GM11168 (cell line): Measurements from ENCODE around the gene TLE4.

ENCODE experiments used
- in situ Hi-C: fragments of 300-500 bp; cut with MboI; formaldehyde crosslinking; loops from one replicate; pipeline ENCODE4 v1.12.0; 2022; ENCODE audit warnings: low sequenced_read_pairs; ENCODE audit not compliant: unreplicated experiment

TLE4 gene

DNA sequence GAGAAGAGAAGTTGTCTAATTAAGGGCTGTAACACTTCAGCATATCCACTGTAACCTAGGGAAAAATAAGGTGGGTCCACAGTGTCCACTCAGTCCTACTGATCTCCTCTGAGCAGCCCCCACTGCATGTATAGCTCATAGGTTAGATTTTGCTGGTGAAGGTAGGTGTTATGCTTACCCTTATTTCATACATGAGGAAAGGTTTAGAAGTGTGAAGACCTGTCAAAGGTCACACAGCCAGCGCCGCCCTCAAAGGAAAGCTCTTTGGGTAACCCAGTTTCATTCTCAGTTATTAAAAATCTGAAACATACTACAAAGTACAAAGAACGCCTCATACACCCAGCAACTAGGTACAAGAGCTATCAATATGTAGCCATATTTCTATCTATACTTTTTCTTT, 87.2 kb downstream of the TLE4 start:
- in situ Hi-C loops: no loop called here

DNA sequence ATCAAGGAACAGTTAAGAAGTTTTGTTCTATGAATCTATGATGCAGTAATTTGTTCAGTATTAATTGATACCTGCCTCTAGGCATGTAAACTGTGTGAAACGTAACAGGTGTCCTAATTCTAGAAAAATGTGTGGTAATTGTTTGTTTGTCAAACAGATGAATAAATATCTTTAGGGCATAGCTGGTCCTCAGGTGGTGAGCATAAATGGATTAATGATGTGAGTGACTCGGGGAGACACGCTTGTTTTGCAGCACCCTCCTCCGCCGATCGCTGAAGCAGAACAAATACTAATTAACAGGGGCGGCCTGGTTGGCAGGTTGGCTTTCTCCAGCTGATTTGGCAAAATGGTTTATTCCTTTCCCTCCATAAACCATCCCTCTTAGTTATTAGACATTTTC, 88.8 kb downstream of the TLE4 start:
- in situ Hi-C loops: no loop called here

DNA sequence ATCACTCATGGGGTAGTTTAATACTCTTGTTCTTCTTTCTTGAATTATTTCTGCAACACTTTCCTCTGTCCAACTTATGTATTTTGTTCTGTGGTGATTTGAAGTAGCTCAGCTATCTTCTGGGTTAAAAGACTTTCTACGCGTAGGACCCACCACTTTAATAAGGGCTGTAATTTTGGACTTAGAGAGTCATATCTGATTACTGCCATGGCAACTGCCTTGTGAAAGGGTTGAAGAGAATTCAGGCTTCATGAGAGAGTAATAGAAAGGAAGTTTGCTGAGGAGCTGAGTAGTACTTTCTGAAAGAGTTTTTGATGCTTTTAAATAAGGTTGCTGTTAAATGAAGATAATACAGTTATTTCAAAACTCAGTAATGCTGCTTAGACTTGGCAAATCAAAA, 89.5 kb downstream of the TLE4 start:
- in situ Hi-C loops: no loop called here

DNA sequence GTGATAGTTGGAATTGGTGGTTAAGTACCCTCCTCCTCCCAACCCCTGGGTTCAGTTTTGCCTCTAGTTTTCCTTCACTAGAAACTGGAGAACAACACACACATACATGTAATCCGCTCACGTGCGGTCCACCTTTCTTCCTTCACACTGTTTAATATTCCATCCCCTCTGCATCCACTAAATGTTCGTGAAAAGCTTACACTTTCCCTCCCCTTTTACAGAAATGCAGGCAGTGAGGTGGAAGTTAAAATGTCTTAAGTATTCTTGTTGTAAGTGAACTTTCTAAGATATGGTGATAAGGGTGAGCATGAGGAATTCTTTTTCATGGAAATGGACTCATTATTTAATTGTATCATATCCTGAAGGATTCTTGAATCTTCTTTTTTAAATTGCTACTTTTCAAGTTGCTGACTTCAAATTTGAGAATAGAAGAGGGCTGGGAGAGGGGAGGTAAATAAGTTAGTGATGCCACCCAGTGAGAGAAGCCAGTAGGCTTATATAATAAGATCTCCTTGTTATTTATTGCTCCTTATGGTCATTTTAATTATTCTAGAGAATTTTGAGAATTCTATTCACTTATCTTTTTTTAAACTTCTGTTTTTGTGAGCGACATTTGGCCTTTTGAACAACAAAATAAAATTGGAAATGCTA, 90.2 kb downstream of the TLE4 start:
- in situ Hi-C loops: no loop called here

DNA sequence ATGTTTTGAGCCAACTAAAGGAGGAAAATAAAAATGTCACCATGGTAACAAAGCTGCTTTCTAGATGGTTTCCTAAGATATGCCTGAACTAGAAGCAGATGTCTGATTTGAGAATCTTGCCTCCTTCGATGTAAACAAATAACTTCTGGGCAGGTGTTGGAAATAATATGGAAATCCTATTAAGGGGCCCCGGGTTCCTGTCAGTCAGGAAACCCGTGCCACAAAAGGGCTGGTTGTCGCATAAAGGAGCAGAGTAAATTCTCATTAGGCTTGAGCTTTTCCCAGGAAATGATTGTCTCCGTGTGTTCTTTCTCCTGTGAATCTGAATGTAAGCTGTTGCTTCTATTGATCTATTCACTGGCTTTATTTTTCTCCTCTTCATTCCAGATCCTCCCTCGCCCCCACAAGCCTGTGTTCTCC, 90.8 kb downstream of the TLE4 start:
- in situ Hi-C loops: no loop called here

DNA sequence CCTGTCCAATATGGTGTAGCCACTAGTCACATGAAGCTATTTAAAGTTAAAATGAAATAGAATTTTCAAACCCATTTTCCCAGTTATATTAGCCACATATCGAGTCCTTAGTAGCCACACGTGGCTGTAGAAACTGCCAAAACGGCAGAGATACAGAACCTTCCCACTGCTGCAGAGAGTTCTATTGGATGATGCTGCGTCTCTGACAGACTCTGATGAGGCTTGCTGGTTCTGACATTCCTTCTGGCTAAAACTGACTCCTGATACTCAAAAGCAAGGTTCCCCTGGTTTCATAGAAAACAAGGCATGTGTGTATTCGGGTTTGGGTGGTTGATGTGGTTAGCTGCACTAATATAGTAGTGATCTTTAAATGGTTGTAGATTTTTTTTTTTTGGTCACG, 91.5 kb downstream of the TLE4 start:
- in situ Hi-C loops: no loop called here

DNA sequence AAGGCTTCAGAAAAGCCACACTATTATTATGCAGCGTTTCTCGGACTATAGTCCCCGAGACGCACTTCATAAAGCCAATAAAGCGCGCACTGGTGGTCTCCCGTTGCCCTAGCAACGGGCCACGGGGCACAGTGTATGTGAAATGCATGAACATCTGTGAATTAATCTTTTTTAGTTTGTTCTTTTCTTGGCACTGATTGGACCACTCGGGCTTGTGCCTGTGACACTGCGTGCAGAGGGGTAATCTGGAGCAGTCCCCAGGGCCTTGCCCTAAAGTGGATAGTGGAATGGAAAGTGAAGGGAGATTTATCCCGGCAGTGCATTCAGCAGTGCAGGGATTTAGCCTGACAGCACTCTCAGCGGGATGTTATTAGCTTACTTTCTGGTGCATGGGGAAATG, 92.1 kb downstream of the TLE4 start:
- in situ Hi-C loops: no loop called here

DNA sequence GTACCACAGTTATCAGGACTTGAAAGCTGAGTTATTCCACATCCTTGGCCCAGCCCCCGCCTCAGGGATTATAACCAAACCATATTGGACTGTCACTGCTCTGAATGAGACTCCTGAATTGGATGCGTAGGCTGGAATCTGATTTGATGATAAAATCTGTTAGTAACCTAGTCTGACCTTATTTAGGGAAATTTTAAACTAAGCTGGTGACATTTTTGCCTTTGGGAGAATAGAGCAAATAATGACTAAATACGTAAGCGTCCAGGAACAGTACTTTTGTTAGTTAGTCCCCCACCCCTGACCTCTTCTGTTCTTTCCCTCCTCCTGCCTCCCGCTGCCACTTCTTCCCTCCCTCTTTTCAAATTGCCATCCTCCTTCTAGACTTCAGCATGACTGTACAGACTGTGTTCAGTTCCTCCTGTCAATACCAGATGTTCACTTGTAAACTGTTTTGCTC, 92.6 kb downstream of the TLE4 start:
- in situ Hi-C loops: no loop called here

DNA sequence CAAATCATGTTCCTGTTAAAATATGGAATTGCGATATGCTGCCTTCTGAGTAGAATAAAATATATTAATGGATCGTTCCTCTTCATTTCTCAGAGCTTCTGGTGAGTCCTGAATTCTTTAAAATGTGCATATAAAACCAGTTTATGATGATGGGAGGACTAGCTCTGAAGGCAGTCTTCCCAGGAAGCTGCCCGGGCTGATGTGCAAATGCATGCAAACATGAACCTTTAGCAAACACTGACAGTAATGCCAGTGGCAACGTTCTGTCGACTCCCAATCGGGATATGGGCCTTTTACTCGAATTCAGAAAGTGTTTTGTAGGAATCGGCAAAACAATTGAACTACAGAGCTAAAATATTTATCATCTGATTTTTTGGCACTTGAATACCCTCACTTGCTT, 93.6 kb downstream of the TLE4 start:
- in situ Hi-C loops: no loop called here

DNA sequence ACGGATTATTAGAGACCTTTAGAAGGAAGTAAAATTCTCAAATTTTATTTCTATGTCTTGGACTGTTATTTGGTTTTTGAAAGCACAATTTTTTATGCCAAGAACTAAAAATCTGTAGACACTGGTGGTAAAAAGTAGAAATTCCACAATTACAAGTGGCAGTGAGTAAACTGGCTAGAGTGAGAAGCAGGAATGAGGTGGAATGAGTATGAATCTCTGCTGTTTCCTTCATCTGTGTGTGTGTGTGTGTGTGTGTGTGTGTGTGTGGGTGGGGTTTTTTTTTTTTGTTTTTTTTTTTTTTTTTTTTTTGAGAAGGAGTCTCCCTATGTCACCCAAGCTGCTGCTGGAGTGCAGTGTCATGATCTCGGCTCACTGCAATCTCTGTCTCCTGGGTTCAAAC, 94.2 kb downstream of the TLE4 start:
- in situ Hi-C loops: no loop called here

DNA sequence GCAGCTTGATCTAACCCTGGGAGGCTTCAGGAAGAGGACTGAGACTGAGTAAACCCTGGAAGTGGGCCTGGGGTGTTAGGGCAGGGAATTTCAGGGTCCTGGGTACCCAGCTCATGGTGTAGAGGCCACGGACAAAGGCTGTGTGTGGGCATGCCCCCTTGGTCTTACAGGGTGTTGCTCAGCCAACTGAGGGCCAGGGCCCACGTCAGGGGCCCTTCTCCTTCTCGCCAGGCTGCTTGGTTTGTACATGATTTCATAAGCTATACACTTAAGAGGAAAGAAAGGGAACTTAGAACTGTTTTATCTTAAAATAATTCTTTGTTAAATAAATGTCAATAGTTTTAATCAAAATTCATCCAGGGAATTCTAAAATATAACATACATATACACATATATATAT, 95.4 kb downstream of the TLE4 start:
- in situ Hi-C loops: no loop called here

DNA sequence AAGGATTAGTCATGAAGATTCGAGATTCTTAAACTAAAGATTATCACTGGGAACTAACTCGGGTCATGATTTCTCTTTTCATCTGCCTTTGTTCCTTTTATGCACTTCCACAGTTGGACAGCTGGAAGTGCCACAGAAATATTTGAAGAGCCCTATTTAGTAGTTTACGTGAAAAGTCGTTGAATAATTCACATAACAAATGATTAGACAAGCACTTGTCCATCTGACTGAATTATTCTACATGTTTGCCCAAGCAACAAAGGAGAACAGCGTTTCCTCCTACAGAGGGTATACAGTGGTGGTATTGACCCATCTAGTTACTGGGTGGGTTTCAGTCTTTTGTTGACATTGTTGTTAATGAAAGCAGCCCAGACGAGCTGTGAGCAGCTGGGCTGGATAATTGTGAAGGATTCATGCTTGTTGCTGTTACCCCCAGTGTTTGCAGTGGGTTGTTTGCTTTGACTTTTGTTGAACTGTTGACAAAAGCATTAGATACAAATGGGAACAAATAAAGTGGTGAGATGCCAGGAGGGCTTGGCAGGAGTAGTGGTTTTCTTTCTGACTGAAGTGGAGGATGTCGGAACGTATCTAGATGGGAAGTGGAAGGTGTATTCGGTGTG, 96.2 kb downstream of the TLE4 start:
- in situ Hi-C loops: no loop called here

DNA sequence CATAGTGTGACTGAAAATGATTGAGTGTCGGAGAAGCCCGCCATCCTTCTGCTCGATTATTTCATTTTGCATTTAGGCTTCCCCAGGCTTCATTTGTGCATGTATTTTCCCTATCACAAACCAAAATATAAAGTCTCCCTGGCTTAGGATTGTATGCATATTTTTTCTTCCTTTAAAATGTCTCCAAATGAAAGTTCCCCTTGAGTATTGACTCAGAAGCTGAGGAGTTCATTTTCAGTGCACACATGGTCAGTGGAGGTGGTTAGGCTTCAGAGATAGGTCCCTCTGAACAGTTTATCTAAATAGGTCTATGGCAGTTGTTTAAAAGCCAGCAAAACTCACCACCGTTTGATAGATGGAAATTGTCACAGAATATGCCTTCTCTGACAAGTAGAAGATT, 97.2 kb downstream of the TLE4 start:
- in situ Hi-C loops: no loop called here

DNA sequence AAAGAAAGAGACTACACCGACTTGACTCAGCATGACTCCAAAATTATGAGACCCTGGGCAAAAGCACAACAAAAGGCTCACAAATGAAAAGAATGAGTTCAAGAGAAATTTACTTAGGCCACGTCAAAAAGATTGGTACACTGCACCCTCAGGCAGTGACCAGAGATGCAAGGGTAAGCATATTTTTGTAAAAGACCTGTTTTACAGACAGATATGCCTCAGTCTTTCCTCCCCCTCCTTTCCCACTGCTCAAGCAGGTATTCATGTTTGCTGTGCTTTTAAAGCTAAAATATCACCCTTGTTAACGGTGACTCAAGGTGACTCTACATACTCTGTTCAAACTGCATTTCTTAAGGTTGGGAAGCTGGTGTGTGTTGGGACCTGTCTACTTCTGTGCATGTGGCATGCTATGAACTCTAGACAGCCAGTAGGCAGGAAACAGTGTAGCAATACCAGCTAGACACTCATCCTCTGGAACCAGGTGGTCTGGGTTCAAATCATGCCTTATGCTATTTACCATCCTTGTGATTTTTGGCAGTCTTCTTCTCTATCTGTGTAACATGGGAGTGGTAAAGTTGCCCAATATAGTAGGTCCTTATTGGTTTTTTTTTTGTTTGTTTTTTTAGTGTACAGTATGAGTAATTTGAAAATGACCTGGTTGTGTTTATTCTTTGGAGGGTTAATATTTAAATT, 98.7 kb downstream of the TLE4 start:
- in situ Hi-C loops: no loop called here

DNA sequence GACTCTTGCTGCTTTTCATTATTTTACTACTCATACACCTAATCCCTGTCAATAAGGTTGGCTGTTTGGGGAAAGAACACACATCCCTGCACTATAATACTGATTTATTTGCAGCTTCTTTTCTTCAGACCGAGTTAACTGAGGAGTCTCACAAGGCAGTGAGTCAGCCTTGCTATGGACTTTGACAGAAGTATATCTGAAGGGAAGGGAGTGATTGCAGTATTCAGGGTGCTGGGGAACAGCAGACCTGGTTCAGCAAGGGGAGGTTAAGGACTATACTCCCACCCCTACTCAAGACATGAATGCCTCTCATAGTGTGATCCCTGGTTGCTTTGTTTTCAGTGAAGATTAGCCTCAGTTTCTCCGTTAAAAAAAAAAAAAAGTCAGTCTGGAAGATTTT, 99.8 kb downstream of the TLE4 start:
- in situ Hi-C loops: no loop called here

DNA sequence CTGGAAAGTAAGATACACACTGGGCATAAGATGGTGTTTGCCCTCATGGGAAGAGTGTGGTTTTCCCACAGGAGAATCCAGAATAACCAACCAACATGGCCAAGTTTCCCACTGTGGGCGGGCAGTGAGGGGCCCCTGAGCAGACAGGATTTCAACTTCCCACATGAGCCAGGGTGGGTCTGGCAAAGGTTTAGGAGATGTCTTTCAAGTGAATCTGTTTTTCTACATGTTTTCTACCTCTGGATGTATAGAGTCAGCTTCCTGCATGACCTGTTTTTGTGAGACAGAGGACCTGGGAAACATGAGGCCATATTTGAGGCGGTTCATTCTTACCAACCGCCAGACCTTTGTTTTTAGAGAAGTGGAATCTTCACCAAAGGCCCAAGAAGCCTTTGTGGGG, 100.5 kb downstream of the TLE4 start:
- in situ Hi-C loops: no loop called here

DNA sequence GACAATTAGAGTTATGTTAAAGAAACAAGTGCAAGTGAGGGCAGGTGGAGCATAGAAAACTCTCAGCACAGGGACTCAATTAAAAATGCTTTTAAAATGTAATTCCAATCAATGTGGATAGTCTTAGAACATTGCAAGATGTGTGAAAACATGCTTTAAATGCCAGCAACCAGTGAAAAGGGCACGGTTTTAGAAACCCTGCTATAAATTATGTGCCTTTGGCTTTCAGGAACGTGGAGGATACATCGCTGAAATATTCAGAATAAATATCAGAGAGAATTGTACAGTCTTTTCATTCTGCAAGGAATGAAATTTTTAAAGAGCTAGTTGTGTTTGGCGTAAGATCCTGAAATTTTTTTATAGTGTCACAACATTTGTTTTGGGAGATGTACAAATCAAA, 101.1 kb downstream of the TLE4 start:
- in situ Hi-C loops: no loop called here

DNA sequence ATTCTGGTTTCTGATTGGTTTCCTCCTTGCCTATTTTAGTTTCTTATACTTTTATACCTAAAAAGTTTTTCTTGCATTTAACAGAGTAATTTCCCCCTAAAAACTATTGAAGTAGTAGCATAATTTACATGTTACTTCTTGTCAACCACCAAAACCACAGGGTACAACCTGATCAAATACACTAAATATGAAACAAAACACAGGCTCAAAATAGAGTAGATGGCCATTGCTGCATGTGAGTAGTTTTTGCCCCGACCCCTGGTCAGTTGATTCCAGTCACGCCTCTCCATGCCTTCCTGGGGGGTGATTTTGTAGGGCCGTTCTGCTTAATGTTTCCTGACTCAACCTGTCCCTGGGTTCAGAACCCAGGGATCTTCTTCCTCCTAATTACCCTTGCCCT, 101.8 kb downstream of the TLE4 start:
- in situ Hi-C loops: no loop called here

DNA sequence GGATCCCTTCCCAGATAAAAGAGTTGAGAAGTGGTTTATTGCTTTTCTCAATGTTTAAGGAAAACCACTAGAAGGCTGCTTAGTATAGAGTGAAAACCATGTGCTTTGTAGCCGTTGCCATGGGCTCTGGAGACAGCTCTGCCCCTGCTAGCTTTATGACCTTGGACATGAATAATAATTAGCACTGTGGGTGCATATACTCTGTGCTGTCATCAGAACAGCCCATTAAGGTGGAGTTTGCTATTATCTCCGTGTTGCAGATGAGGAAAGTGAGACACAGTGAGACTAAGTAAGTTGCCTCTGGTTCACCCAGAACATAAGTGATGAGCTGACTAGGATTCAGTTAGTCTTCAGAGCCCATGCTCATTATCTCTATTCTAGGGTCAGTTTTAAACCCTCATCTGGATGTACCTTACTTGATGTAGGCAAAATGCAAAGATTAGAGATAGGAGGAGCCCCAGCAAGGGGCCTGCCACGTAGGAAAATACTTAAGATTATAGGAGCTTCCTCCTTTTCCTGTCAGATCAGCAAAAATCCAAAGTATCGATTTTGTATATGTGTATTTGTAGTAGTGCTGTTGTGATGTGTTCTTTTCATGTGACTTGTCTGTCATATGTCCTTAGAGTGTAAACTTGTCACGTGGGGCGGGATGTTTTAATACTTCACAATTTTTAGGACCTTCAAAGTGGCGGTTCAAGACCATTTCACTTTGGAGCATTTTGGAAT, 102.5 kb downstream of the TLE4 start:
- in situ Hi-C loops: no loop called here

DNA sequence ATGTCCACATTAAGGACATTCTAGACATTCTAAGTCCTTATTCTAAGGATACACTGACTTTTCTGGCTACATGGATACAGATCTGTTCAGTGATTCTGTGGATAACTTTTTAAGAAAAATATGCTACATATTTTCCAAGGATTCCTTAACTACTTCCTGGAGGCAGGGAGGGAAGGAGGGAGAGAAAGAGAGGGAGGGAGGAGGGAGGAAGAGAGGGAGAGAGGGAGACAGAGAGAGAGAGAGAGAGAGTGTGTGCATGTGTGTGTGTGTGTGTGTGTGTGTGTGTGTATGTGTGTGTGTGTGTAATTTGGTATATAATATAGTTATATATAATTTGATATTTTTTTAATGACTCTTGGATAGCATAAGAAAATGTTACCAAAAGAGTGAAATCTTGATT, 109.8 kb downstream of the TLE4 start:
- in situ Hi-C loops: no loop called here

DNA sequence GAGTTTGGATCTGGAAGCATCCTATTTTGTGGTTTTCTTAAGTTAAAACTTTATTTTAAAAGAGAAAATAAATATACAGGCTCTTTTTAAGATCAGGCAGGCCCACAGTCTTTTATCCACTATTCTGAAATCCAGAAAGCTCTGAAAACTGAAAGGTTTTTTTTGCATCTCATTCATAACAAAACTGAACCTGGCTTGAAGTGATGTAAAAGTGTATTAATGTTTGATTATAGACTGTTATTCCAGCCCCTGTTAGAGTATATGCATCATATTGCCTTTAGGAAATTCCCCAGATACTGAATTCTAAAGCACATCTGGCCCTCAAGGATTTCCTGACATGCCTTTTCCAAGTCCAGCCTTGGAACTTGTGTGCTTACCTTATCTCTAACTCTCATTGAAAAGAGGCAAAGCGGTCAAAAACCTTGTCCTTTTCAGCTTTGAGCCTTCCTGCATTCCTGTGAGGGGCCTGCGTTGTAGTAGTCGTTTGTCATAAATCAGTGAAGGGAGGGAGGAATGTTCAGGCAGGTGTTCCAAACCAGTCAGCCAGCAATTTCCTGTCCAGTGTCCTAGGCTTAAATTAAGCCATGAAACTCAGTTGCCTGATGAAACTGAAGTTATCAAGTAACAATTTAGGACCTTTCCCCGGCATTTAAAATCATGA, 110.4 kb downstream of the TLE4 start:
- in situ Hi-C loops: no loop called here
